PC-3 (cell line): ENCODE data around the gene SVIL. TPM values are rescaled to one million over a fixed set of nuclear protein-coding genes. Genes with fewer than 3 reads are reported as not detected.
"Not testable (repeated sequence)": the region's sequence is repeated elsewhere in the genome, so short reads cannot be mapped to it uniquely, and the experiment has no call there.

ENCODE experiments used
- ATAC-seq: fragments of 200-7000 bp; cut with Tn5 transposase; 2 replicates; pipeline ENCODE4 v1.9.1; 2020; ENCODE audit warnings: mild to moderate bottlenecking, moderate library complexity
- BruUV-seq: library from RNA; stranded (reverse); fragments of 400-500 nt; replicated peaks from 2 replicates; lab custom pipeline; 2021; lab: Mats Ljungman, UMichigan
- CTCF ChIA-PET: fragments of 300-600 bp; sonication (Branson Sonifier 250); formaldehyde crosslinking; loops from one replicate; lab custom pipeline; 2022; ENCODE audit warnings: antibody characterized with exemption; lab: Charles Lee
- POLR2A ChIA-PET: fragments of 300-600 bp; sonication (Branson Sonifier 250); formaldehyde crosslinking; loops from one replicate; lab custom pipeline; 2022; ENCODE audit warnings: antibody characterized with exemption; ENCODE audit not compliant: unreplicated experiment; lab: Charles Lee
- DNase-seq: peaks from one replicate; pipeline ENCODE4 v3.0.0-alpha.2; 2015
- H2AFZ ChIP-seq: fragments of 300-600 bp; sonication (generic); 2 replicates; pipeline ENCODE4 v1.6.0; 2016; ENCODE audit warnings: antibody characterized with exemption, low read length
- H3F3A ChIP-seq: fragments of 300-600 bp; sonication (generic); one replicate; pipeline ENCODE4 v1.6.0; 2017; ENCODE audit warnings: antibody characterized with exemption, low read length, control low read depth, mild to moderate bottlenecking; ENCODE audit not compliant: unreplicated experiment
- H3K27ac ChIP-seq: fragments of 300-600 bp; sonication (generic); 2 replicates; pipeline ENCODE4 v1.5.1; 2016; ENCODE audit warnings: mild to moderate bottlenecking, low read length
- H3K27me3 ChIP-seq: fragments of 300-600 bp; sonication (generic); 2 replicates; pipeline ENCODE4 v1.6.1; 2016; ENCODE audit warnings: low read length, mixed read lengths
- H3K36me3 ChIP-seq: fragments of 300-600 bp; sonication (generic); 2 replicates; pipeline ENCODE4 v1.6.1; 2016; ENCODE audit warnings: low read depth, mixed run types, low read length, mixed read lengths
- H3K4me1 ChIP-seq: fragments of 300-600 bp; sonication (generic); 2 replicates; pipeline ENCODE4 v1.5.1; 2016; ENCODE audit warnings: low read length; ENCODE audit not compliant: insufficient read depth
- H3K4me2 ChIP-seq: fragments of 300-600 bp; sonication (generic); 2 replicates; pipeline ENCODE4 v1.6.0; 2016; ENCODE audit warnings: low read length
- H3K4me3 ChIP-seq: fragments of 300-600 bp; sonication (generic); 2 replicates; pipeline ENCODE4 v1.5.1; 2016; ENCODE audit warnings: mild to moderate bottlenecking, low read length, mixed read lengths
- H3K79me2 ChIP-seq: fragments of 300-600 bp; sonication (generic); 2 replicates; pipeline ENCODE4 v1.6.1; 2017; ENCODE audit warnings: low read length, mixed read lengths
- H3K9ac ChIP-seq: fragments of 300-600 bp; sonication (generic); 2 replicates; pipeline ENCODE4 v1.6.0; 2016; ENCODE audit warnings: mild to moderate bottlenecking, low read length
- H3K9me2 ChIP-seq: fragments of 300-600 bp; sonication (generic); replicated peaks from 2 replicates; pipeline ENCODE4 v1.6.1; 2016; ENCODE audit warnings: mixed run types, low read length, mixed read lengths
- H3K9me3 ChIP-seq: fragments of 300-600 bp; sonication (generic); 2 replicates; pipeline ENCODE4 v1.6.1; 2016; ENCODE audit warnings: low read length, mixed read lengths
- H4K20me1 ChIP-seq: fragments of 300-600 bp; sonication (generic); 2 replicates; pipeline ENCODE4 v1.6.1; 2016; ENCODE audit warnings: low read length, mixed read lengths
- CTCF ChIP-seq: fragments of 300-600 bp; sonication (generic); conservative IDR thresholded peaks from 2 replicates; pipeline ENCODE4 v1.5.1; 2017; ENCODE audit warnings: antibody characterized with exemption, low read depth, mild to moderate bottlenecking, low read length
- EZH2 ChIP-seq: fragments of 300-600 bp; sonication (generic); IDR thresholded peaks from one replicate; pipeline ENCODE4 v1.6.1; 2017; ENCODE audit warnings: antibody characterized with exemption, mild to moderate bottlenecking, low read length; ENCODE audit not compliant: unreplicated experiment
- EZH2phosphoT487 ChIP-seq: fragments of 300-600 bp; sonication (generic); IDR thresholded peaks from 2 replicates; pipeline ENCODE4 v1.6.1; 2018; ENCODE audit warnings: mild to moderate bottlenecking, antibody characterized with exemption, low read length, borderline replicate concordance
- intact Hi-C: fragments of 100-400 bp; cut with micrococcal nuclease; formaldehyde crosslinking; loops from 2 replicates; pipeline ENCODE4 v1.9.0; 2023
- total RNA-seq: library from RNA; depleted of rRNA; stranded (reverse); fragments of >200 nt; gene quantifications from 2 replicates; pipeline ENCODE4 v1.2.3, GENCODE V29; 2014

The SVIL gene
- total RNA-seq, 1 experiment from 2014 or later = 19.2 TPM

- H3K27ac ChIP-seq, BruUV-seq: not testable (repeated sequence)
These were observed 64.5 kb downstream of the SVIL start for GRCh38 chr10:29570248-29570647.

GRCh38 chr10:29569795-29570194, 65.0 kb downstream of the SVIL start:
- DNase-seq (no peak), ATAC-seq (no peak)
- no peaks in the 10 kb centered on the region for H3F3A ChIP-seq
- TF ChIP-seq CTCF = no peak
- no peak for TF ChIP-seq EZH2
- no peak for TF ChIP-seq EZH2phosphoT487
- no peaks in the 10 kb centered on the region for H3K4me1 ChIP-seq
- ChIA-PET POLR2A (no interaction called here), CTCF (no interaction called here)
- H3K9ac ChIP-seq = no peak overlapping the region
- H3K4me2 ChIP-seq = no peak overlapping the region
- no peaks in the 10 kb centered on the region for H3K9me2 ChIP-seq
- no peaks in the 10 kb centered on the region for H3K27me3 ChIP-seq
- no peak overlapping the region for H3K4me3 ChIP-seq
- no peaks in the 10 kb centered on the region for H4K20me1 ChIP-seq
- H2AFZ ChIP-seq = no peak overlapping the region
- H3K36me3 ChIP-seq = no peaks in the 10 kb centered on the region
- no peaks in the 10 kb centered on the region for H3K9me3 ChIP-seq
- H3K79me2 ChIP-seq = no peaks in the 10 kb centered on the region
- no TSS peak for BruUV-seq
- intact Hi-C loops = no loop called here
- H3K27ac ChIP-seq = no peak overlapping the region

More at GRCh38 chr10:29570248-29570647, 64.5 kb downstream of the SVIL start:
- H3K36me3 ChIP-seq, H3K9ac ChIP-seq, H3K4me3 ChIP-seq, H3K4me1 ChIP-seq, H3K9me2 ChIP-seq, H3K9me3 ChIP-seq, H2AFZ ChIP-seq, intact Hi-C loops, H3K27me3 ChIP-seq, H3K79me2 ChIP-seq, DNase-seq, H3F3A ChIP-seq, H4K20me1 ChIP-seq, H3K4me2 ChIP-seq, POLR2A ChIA-PET, ATAC-seq: not testable (repeated sequence)
- CTCF ChIA-PET = interaction anchor here (0.6 kb wide), 1 partner anchor 12 kb away, joined by 3 read pairs; no protein-coding TSS in a partner anchor

- Histone ChIP-seq H4K20me1 (no peaks in the 10 kb centered on the region), H3K79me2 (no peaks in the 10 kb centered on the region), H3K9me2 (no peaks in the 10 kb centered on the region), H3K27ac (no peak overlapping the region), H3K4me2 (no peak overlapping the region), H2AFZ (no peak overlapping the region), H3F3A (no peaks in the 10 kb centered on the region), H3K36me3 (no peaks in the 10 kb centered on the region), H3K27me3 (no peaks in the 10 kb centered on the region), H3K9me3 (no peaks in the 10 kb centered on the region), H3K4me1 (no peaks in the 10 kb centered on the region), H3K9ac (no peak overlapping the region), H3K4me3 (no peak overlapping the region)
- ATAC-seq (no peak), DNase-seq (no peak)
- intact Hi-C loops = no loop called here
- ChIA-PET POLR2A (no interaction called here), CTCF (no interaction called here)
- TF ChIP-seq EZH2 = no peak
- TF ChIP-seq CTCF = no peak
- TF ChIP-seq EZH2phosphoT487 = no peak
- no TSS peak for BruUV-seq
These were observed 67.8 kb downstream of the SVIL start for GRCh38 chr10:29567003-29567402.

GRCh38 chr10:29566209-29566608, 68.6 kb downstream of the SVIL start:
- DNase-seq, H3K9ac ChIP-seq, H3K4me2 ChIP-seq, H3K9me2 ChIP-seq, H3F3A ChIP-seq, H3K27ac ChIP-seq, POLR2A ChIA-PET, H3K27me3 ChIP-seq, BruUV-seq, H2AFZ ChIP-seq, H3K4me3 ChIP-seq, H3K79me2 ChIP-seq, H4K20me1 ChIP-seq, intact Hi-C loops, H3K4me1 ChIP-seq, H3K9me3 ChIP-seq, ATAC-seq, H3K36me3 ChIP-seq: not testable (repeated sequence)
- CTCF ChIA-PET = interaction anchor here (0.7 kb wide), 1 partner anchor 37 kb away, joined by 3 read pairs; no protein-coding TSS in a partner anchor
